ENCODE results near the gene OR8K5. TPM values are rescaled to one million over a fixed set of nuclear protein-coding genes. Genes with fewer than 3 reads are reported as not detected.

OR8K5 gene
- polyA plus RNA-seq (2011; rRNA removed) (not detected in 2 replicates), polyA plus RNA-seq (2017; fragmentation: RNase III; extraction: RNeasy Plus Mini Kit Qiagen cat#74134 plus additional on column Dnase treatment) (not detected in 3 replicates), polyA minus RNA-seq (2011; rRNA and poly(A)+ RNA removed) (not detected in 2 replicates)
- not detected in 2 replicates for polyA plus RNA-seq (2012; cell fraction: cytosol; rRNA removed)
- polyA plus RNA-seq (2012; cell fraction: nucleus; rRNA removed) = not detected in 2 replicates

GRCh38 chr11:56160217-56160616 is at the start of gene OR8K5:
TSS of gene OR8K5 (minus strand) at chr11:56160317. CDS start at chr11:56160317, 0 bp downstream.
- H3K27ac ChIP-seq = no peak within 1 kb of the TSS
- ATAC-seq (no peak), FAIRE-seq (no peak), DNase-seq (ENCODE audit: low read depth in 1 of 2, low spot score in 1 of 2) (no peak)
- ChIA-PET CTCF (no interaction called here), POLR2A (no interaction called here)
- H3K4me3 ChIP-seq = no peak within 1 kb of the TSS
- H3K4me1 ChIP-seq = no peaks in the 10 kb centered on the region
- H3K4me2 ChIP-seq = no peak within 1 kb of the TSS
- TF ChIP-seq ZSCAN20 (CRISPR knock-in tag; IDR thresholded peaks at IDR 0.05) = no peak
- no peak for TF ChIP-seq ELK1 (IDR thresholded peaks at IDR 0.05; ENCODE audit: low read depth, low read length)
- TF ChIP-seq KDM5A (IDR thresholded peaks at IDR 0.05) = no peak
- TF ChIP-seq EP300 (IDR thresholded peaks at IDR 0.05) = no peak
- TF ChIP-seq USF2 (IDR thresholded peaks at IDR 0.05) = no peak
- TF ChIP-seq MYC (IDR thresholded peaks at IDR 0.05; ENCODE audit: borderline replicate concordance, low read length) = no peak
- TF ChIP-seq CHD2 (IDR thresholded peaks at IDR 0.05; ENCODE audit: low read length, partially characterized antibody) = no peak
- TF ChIP-seq E2F6 (IDR thresholded peaks at IDR 0.05; ENCODE audit: borderline replicate concordance, low read depth) = no peak
- TF ChIP-seq GATA3 (IDR thresholded peaks at IDR 0.05; ENCODE audit: borderline replicate concordance) = no peak
- TF ChIP-seq FOXS1 (CRISPR knock-in tag; IDR thresholded peaks at IDR 0.05) = no peak
- no peak for TF ChIP-seq SREBF2 (IDR thresholded peaks at IDR 0.05)
- TF ChIP-seq CBX8 (IDR thresholded peaks at IDR 0.05) = no peak
- TF ChIP-seq TP53 (CRISPR knock-in tag; IDR thresholded peaks at IDR 0.05) = no peak
- 0% methylated on average over 3 of the region's 3 CpGs for WGBS (ENCODE audit: missing lambda C conversion rate)
- H3K9me3 ChIP-seq = no peaks in the 10 kb centered on the region

GRCh38 chr11:56207790-56208189 is 47.7 kb upstream of the OR8K5 start:
- ChIA-PET POLR2A (no interaction called here), CTCF (no interaction called here)
- ATAC-seq = no peak
- Histone ChIP-seq H3K4me2 (no peak overlapping the region), H3K4me3 (no peak overlapping the region), H3K9me3 (no peaks in the 10 kb centered on the region), H3K4me1 (no peaks in the 10 kb centered on the region), H3K27ac (no peak overlapping the region)
- TF ChIP-seq CBX2 (IDR thresholded peaks at IDR 0.05; ENCODE audit: borderline replicate concordance, low read depth) (no peak), MAFK (IDR thresholded peaks at IDR 0.05; ENCODE audit: partially characterized antibody) (peak; percentile 97)
- 0% methylated on average over 1 of the region's 1 CpG for WGBS (ENCODE audit: missing lambda C conversion rate)
- FAIRE-seq = no peak
- DNase-seq (ENCODE audit: low read depth in 1 of 2, low spot score in 1 of 2) = no peak

GRCh38 chr11:56197367-56197766 is 37.2 kb upstream of the OR8K5 start:
- DNase-seq (ENCODE audit: low read depth in 1 of 2, low spot score in 1 of 2) (no peak), ATAC-seq (no peak), FAIRE-seq (no peak)
- no peak overlapping the region for H3K27ac ChIP-seq
- TF ChIP-seq MAFK (IDR thresholded peaks at IDR 0.05; ENCODE audit: partially characterized antibody) = no peak
- no peak for TF ChIP-seq KDM1A (IDR thresholded peaks at IDR 0.05; ENCODE audit: low read depth)
- TF ChIP-seq HOXB5 (CRISPR knock-in tag; IDR thresholded peaks at IDR 0.05) = no peak
- no peak for TF ChIP-seq ATOH8 (CRISPR knock-in tag; IDR thresholded peaks at IDR 0.05; ENCODE audit: low read depth)
- TF ChIP-seq CHD2 (IDR thresholded peaks at IDR 0.05; ENCODE audit: low read length, partially characterized antibody) = no peak
- no peak for TF ChIP-seq NFE2L2 (conservative IDR thresholded peaks at IDR 0.05; ENCODE audit: low read length)
- ChIA-PET POLR2A (no interaction called here), CTCF (no interaction called here)
- no peaks in the 10 kb centered on the region for H3K4me1 ChIP-seq
- H3K4me3 ChIP-seq = no peak overlapping the region
- H3K9me3 ChIP-seq = no peaks in the 10 kb centered on the region
- no peak overlapping the region for H3K4me2 ChIP-seq
- 1% methylated on average over 2 of the region's 2 CpGs for WGBS (ENCODE audit: missing lambda C conversion rate)

Measured in A549 (cell line).